Astrocyte of the cerebellum (primary cell): ENCODE measurements around the gene SURF6.
A peak's percentile ranks its signal among the peaks of the same experiment; 100 is the strongest.

ENCODE experiments used
- DNase-seq: peaks from one replicate; pipeline ENCODE4 v3.0.0-alpha.2; 2011; ENCODE audit warnings: low read depth
- H3K4me3 ChIP-seq: 2 replicates; pipeline ENCODE4 v1.5.1; 2011; ENCODE audit warnings: mild to moderate bottlenecking, low read depth, low read length, moderate library complexity
- CTCF ChIP-seq: IDR thresholded peaks from 2 replicates; pipeline ENCODE4 v1.5.1; 2012; ENCODE audit warnings: low read length, low read depth, moderate library complexity, mild to moderate bottlenecking; ENCODE audit errors: missing control alignments
- in situ Hi-C: cut with HindIII; loops from 2 replicates; pipeline ENCODE4 v1.10.0; 2017; ENCODE audit warnings: low sequenced_read_pairs

The SURF6 gene

DNA sequence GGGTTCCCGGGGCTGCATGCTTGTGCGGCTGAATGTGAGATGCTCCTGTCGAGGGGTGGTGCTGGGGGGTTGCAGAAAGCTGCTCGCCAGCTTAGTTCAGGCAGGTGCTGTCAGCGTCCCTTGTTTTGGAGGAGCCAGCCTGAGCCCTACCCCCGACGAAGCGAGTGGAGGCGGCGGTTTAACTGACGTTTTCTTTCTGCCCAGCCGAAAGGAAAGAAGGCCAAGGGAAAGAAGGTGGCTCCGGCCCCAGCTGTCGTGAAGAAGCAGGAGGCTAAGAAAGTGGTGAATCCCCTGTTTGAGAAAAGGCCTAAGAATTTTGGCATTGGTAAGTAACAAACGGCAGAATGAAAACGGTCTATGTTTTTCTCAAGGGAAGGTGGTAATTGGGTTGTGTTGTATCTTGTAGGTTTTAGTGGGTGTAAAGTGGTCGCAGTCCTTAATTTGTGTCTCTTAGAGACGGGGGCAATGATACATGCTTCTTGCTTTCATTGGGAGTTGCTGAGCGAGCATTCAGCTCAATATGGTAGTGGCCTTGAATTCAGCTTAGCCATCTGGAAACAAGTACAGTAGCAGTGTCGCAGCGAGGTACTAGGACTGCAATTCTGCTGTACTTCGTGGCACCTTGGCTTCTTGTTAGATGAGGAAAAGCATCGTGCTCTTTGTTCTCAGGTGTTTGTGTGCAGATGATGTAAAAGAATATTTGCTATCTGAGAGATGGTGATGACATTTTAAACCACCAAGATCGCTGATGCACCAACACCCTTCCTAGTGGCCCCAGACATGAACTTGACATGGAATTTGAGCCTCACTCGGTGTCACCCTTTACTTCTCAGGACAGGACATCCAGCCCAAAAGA lies 13.0 kb upstream of the SURF6 start:
- peak overlapping the region; percentile 99 for H3K4me3 ChIP-seq
- DNase-seq = no peak
- no peak for TF ChIP-seq CTCF
- in situ Hi-C loops = no loop called here

DNA sequence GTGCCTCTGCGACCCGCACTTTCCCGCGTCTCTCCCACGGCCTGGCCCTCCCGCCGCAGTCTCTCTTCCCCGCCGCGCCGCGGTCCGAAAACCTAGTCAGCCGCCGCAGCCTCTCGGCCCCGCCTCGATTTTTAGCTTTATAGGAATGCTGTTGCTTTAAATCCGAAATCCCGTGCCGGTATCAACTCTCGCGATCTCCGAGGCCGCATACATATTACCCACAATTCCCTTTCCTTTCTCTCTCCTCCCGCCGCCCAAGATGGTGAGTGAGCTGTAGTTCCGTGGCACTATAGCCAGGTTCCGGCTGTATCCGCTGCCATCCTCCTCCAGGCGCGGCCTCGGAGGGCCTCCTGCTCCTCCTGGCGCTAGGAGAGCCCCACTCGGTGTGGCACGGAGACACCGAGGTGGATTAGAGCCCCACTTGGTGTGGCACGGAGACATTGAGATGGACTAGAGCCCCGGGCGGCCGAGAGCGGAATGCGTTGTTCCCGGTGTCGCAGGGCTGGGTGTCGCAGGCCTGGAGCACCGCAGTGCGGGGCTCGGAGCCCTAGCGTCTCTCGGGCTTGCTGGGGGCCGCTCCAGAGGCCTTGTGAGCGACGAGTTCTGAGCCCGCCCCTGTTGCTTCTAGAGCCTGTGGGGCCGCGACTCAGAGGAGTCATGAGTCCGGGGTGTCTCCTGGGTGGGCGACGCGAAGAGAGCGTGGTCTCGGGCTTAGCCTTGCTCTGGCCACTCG lies 12.2 kb upstream of the SURF6 start, which contains the start of the genes MED22 and RPL7A:
Gene MED22, minus strand, starts transcription at position 147 of the 733 bp plus-strand sequence. CDS start 1,469 bp downstream, outside the sequence.
Gene RPL7A, plus strand, starts transcription at position 234 of the 733 bp plus-strand sequence. Its CDS starts 26 bp downstream, at position 260.
- TF ChIP-seq CTCF = no peak
- in situ Hi-C loops = no loop called here
- H3K4me3 ChIP-seq = peak within 1 kb of the TSS; percentile 99

GRCh38 chr9:133347515-133347984 lies 11.6 kb upstream of the SURF6 start:
- no peak for DNase-seq
- in situ Hi-C loops = no loop called here
- no peak for TF ChIP-seq CTCF
- peak overlapping the region; percentile 99 for H3K4me3 ChIP-seq

More for the DNA sequence above, 12.2 kb upstream of the SURF6 start, which contains the start of the genes MED22 and RPL7A:
- DNase-seq = peak; percentile 93

GRCh38 chr9:133346021-133346785 lies 10.2 kb upstream of the SURF6 start:
- H3K4me3 ChIP-seq = peak overlapping the region; percentile 99
- TF ChIP-seq CTCF = no peak
- in situ Hi-C loops = no loop called here
- no peak for DNase-seq

DNA sequence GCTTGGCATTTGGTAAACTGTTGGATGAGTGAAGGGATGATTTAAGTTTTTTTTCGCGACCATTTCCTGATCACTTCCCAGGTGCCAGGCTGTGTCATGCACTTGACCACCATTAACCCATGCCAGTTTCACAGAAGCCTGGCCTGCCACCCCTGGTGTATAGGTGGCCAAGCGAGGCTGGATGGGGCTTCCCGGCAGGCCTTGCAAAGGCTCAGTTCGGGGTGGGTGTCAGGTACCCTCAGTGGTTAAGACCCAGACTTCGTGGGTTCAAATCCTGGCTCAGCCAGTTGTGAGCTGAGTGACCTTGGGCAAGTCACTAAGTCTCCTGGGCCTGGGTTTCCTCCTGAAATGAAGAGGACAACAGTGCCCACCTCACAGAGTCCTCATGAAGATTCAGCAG lies 9.6 kb upstream of the SURF6 start:
- DNase-seq = no peak
- H3K4me3 ChIP-seq = no peak overlapping the region
- TF ChIP-seq CTCF = no peak
- in situ Hi-C loops = no loop called here

- in situ Hi-C loops = no loop called here
- TF ChIP-seq CTCF = no peak
- DNase-seq = no peak
- no peak overlapping the region for H3K4me3 ChIP-seq
These were observed 9.0 kb upstream of the SURF6 start for GRCh38 chr9:133344979-133345378.
